ENCODE results near the gene MYO5B. TPM values are rescaled to one million over a fixed set of nuclear protein-coding genes. Genes with fewer than 3 reads are reported as not detected.

Gene MYO5B
- total RNA-seq, 1 experiment from 2014 or later, result 25.9 TPM

- POLR2A ChIA-PET, result interaction anchor here (0.7 kb wide), 1 partner anchor 169 kb away, joined by 3 read pairs; no protein-coding TSS in a partner anchor
- Mint-ChIP-seq H3K9me3 (ENCODE audit: unreplicated experiment) (no peaks in the 10 kb centered on the region), H3K36me3 (ENCODE audit: insufficient read depth, unreplicated experiment) (no peaks in the 10 kb centered on the region), H3K4me1 (ENCODE audit: insufficient read depth, unreplicated experiment) (no peaks in the 10 kb centered on the region), H3K4me3 (ENCODE audit: unreplicated experiment) (no peak overlapping the region), H3K27ac (ENCODE audit: low read depth, unreplicated experiment) (no peak overlapping the region), H3K27me3 (ENCODE audit: insufficient read depth, unreplicated experiment) (no peaks in the 10 kb centered on the region)
- TF ChIP-seq, protein P1, sequence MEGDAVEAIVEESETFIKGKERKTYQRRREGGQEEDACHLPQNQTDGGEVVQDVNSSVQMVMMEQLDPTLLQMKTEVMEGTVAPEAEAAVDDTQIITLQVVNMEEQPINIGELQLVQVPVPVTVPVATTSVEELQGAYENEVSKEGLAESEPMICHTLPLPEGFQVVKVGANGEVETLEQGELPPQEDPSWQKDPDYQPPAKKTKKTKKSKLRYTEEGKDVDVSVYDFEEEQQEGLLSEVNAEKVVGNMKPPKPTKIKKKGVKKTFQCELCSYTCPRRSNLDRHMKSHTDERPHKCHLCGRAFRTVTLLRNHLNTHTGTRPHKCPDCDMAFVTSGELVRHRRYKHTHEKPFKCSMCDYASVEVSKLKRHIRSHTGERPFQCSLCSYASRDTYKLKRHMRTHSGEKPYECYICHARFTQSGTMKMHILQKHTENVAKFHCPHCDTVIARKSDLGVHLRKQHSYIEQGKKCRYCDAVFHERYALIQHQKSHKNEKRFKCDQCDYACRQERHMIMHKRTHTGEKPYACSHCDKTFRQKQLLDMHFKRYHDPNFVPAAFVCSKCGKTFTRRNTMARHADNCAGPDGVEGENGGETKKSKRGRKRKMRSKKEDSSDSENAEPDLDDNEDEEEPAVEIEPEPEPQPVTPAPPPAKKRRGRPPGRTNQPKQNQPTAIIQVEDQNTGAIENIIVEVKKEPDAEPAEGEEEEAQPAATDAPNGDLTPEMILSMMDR (IDR thresholded peaks at IDR 0.05; ENCODE audit: unreplicated experiment), result no peak
- CTCF ChIA-PET, result interaction anchor here (0.7 kb wide), 1 partner anchor 283 kb away, joined by 4 read pairs; no protein-coding TSS in a partner anchor
- intact Hi-C loops (cut with micrococcal nuclease), result no loop called here
- no TSS peak for BruUV-seq (replicated peaks)
- no peak for DNase-seq (ENCODE audit: unreplicated experiment)
Observed at GRCh38 chr18:49935215-49935614, 259.7 kb downstream of the MYO5B start.

DNA sequence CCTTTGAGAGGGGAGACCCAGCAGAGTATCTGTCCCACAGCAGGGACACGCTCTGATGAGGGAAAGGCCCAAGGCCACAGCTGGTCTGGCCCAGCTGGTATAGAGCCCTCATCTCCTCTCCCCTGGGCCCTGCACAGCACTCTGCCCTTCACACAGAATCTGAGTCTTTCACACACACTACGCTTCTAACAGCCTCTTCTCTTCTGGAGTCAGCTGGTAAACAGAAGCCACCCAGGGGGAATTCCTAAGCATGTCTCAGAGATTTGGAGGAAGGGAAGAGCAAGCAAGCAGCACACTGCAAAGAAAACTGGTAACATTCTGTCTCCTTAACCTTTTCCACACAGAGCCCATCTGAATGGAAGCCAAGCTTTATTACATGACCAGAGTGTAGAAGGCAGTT, 260.5 kb downstream of the MYO5B start:
- H3K27me3 Mint-ChIP-seq (ENCODE audit: insufficient read depth, unreplicated experiment), result no peaks in the 10 kb centered on the region
- CTCF ChIA-PET, result no interaction called here
- no peak for DNase-seq (ENCODE audit: unreplicated experiment)
- intact Hi-C loops (cut with micrococcal nuclease), result no loop called here
- no peaks in the 10 kb centered on the region for H3K4me1 Mint-ChIP-seq (ENCODE audit: insufficient read depth, unreplicated experiment)
- no peak overlapping the region for H3K4me3 Mint-ChIP-seq (ENCODE audit: unreplicated experiment)
- BruUV-seq (replicated peaks), result no TSS peak
- no peak overlapping the region for H3K27ac Mint-ChIP-seq (ENCODE audit: low read depth, unreplicated experiment)
- POLR2A ChIA-PET, result no interaction called here
- TF ChIP-seq, protein P1 (IDR thresholded peaks at IDR 0.05; ENCODE audit: unreplicated experiment), result no peak
- no peaks in the 10 kb centered on the region for H3K9me3 Mint-ChIP-seq (ENCODE audit: unreplicated experiment)
- no peaks in the 10 kb centered on the region for H3K36me3 Mint-ChIP-seq (ENCODE audit: insufficient read depth, unreplicated experiment)

DNA sequence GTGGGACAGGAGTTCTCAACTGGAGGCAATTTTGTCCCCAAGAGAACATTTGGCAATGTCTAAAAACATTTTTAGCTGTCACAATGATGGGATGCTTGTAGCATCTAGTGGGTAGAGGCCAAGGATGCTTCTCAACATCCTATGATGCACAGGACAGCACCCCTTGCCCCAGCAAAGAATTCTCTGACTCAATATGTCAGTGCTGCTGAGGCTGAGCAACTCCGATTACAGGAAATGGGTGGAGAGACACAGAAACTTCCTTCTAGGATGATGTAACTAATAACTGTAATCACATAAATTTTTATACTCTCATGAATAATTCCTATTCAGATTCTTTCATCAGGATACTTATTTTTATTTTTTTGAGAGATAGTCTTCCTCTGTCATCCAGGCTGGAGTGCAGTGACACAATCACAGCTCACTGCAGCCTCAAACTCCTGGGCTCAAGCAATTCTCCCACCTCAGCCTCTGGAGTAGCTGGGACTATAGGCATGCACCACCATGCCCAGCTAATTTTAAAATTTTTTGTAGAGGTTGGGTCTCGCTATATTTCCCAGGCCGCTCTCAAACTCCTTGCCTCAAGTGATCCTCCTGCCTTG, 261.3 kb downstream of the MYO5B start:
- intact Hi-C loops (cut with micrococcal nuclease), result no loop called here
- TF ChIP-seq, protein P1 (IDR thresholded peaks at IDR 0.05; ENCODE audit: unreplicated experiment), result no peak
- Mint-ChIP-seq H3K27me3 (ENCODE audit: insufficient read depth, unreplicated experiment) (no peaks in the 10 kb centered on the region), H3K36me3 (ENCODE audit: insufficient read depth, unreplicated experiment) (peaks cover 4% of the 10 kb centered on the region), H3K27ac (ENCODE audit: low read depth, unreplicated experiment) (no peak overlapping the region), H3K4me1 (ENCODE audit: insufficient read depth, unreplicated experiment) (no peaks in the 10 kb centered on the region), H3K9me3 (ENCODE audit: unreplicated experiment) (no peaks in the 10 kb centered on the region), H3K4me3 (ENCODE audit: unreplicated experiment) (no peak overlapping the region)
- ChIA-PET CTCF (no interaction called here), POLR2A (no interaction called here)
- BruUV-seq (replicated peaks), result no TSS peak
- DNase-seq (ENCODE audit: unreplicated experiment), result no peak

DNA sequence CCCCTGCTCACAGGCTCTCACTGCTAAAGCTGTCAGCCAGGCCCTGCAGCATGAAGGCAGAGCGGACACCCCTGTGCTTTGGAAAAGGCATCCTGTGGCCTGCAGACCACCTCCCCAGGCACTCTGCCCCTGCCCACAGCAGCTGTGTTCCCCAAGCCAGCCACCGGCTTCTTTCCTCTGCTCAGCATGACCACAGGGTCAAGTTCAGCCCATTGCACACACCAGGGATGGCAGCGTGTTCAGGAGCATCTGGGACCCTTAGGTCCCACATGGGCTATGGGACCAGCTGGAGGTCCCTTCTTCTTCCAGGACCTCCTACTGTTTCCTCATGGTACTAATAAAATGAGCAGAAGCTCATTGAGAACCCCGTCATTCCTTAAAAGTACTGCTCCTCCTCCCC, 263.2 kb downstream of the MYO5B start:
- BruUV-seq (replicated peaks), result no TSS peak
- no peaks in the 10 kb centered on the region for H3K4me1 Mint-ChIP-seq (ENCODE audit: insufficient read depth, unreplicated experiment)
- no peaks in the 10 kb centered on the region for H3K9me3 Mint-ChIP-seq (ENCODE audit: unreplicated experiment)
- H3K27ac Mint-ChIP-seq (ENCODE audit: low read depth, unreplicated experiment), result no peak overlapping the region
- H3K27me3 Mint-ChIP-seq (ENCODE audit: insufficient read depth, unreplicated experiment), result no peaks in the 10 kb centered on the region
- H3K4me3 Mint-ChIP-seq (ENCODE audit: unreplicated experiment), result no peak overlapping the region
- DNase-seq (ENCODE audit: unreplicated experiment), result no peak
- peaks cover 11% of the 10 kb centered on the region for H3K36me3 Mint-ChIP-seq (ENCODE audit: insufficient read depth, unreplicated experiment)
- CTCF ChIA-PET, result no interaction called here
- intact Hi-C loops (cut with micrococcal nuclease), result no loop called here
- TF ChIP-seq, protein P1 (IDR thresholded peaks at IDR 0.05; ENCODE audit: unreplicated experiment), result no peak
- POLR2A ChIA-PET, result no interaction called here
